ENCODE measurements around the gene PCP4. TPM values are rescaled to one million over a fixed set of nuclear protein-coding genes. Genes with fewer than 3 reads are reported as not detected.

Gene PCP4
- polyA plus RNA-seq (ENCODE audit: insufficient read length in 3 of 3) = 10 to 100 TPM in 2 of 3 donors, 1 to 10 TPM in 1; 8.7 to 14.8 (median 10.2) TPM
- long read RNA-seq, donor 1, transcript PCP4-201 (3 exons, 660 nt) = major isoform, 19 of 33 reads
- long read RNA-seq, donor 1, partial matches to known transcripts = 14 of 33 reads
- long read RNA-seq, donor 1, other reads (novel, unspliced or antisense) = 0 of 33 reads
- long read RNA-seq, donor 2, transcript PCP4-201 (3 exons, 660 nt) = major isoform, 12 of 37 reads
- long read RNA-seq, donor 2, partial matches to known transcripts = 25 of 37 reads
- long read RNA-seq, donor 2, other reads (novel, unspliced or antisense) = 0 of 37 reads
- long read RNA-seq, donor 3, transcript PCP4-201 (3 exons, 660 nt) = major isoform, 12 of 21 reads
- long read RNA-seq, donor 3, partial matches to known transcripts = 9 of 21 reads
- long read RNA-seq, donor 3, other reads (novel, unspliced or antisense) = 0 of 21 reads
- long read RNA-seq, donor 4, transcript PCP4-201 (3 exons, 660 nt) = major isoform, 24 of 38 reads
- long read RNA-seq, donor 4, partial matches to known transcripts = 14 of 38 reads
- long read RNA-seq, donor 4, other reads (novel, unspliced or antisense) = 0 of 38 reads
- long read RNA-seq, donor 5, transcript PCP4-201 (3 exons, 660 nt) = major isoform, 11 of 12 reads
- long read RNA-seq, donor 5, partial matches to known transcripts = 0 of 12 reads
- long read RNA-seq, donor 5, other reads (novel, unspliced or antisense) = 0 of 12 reads
- long read RNA-seq, donor 6, transcript PCP4-201 (3 exons, 660 nt) = major isoform, 8 of 16 reads
- long read RNA-seq, donor 6, partial matches to known transcripts = 8 of 16 reads
- long read RNA-seq, donor 6, other reads (novel, unspliced or antisense) = 0 of 16 reads
- long read RNA-seq, donor 7, transcript PCP4-201 (3 exons, 660 nt) = major isoform, 16 of 37 reads
- long read RNA-seq, donor 7, partial matches to known transcripts = 20 of 37 reads
- long read RNA-seq, donor 7, other reads (novel, unspliced or antisense) = 0 of 37 reads
- long read RNA-seq, donor 8, transcript PCP4-201 (3 exons, 660 nt) = major isoform, 5 of 5 reads
- long read RNA-seq, donor 8, partial matches to known transcripts = 0 of 5 reads
- long read RNA-seq, donor 8, other reads (novel, unspliced or antisense) = 0 of 5 reads
- long read RNA-seq, donor 9, transcript PCP4-201 (3 exons, 660 nt) = major isoform, 13 of 14 reads
- long read RNA-seq, donor 9, partial matches to known transcripts = 0 of 14 reads
- long read RNA-seq, donor 9, other reads (novel, unspliced or antisense) = 0 of 14 reads
- long read RNA-seq, donor 10, transcript PCP4-201 (3 exons, 660 nt) = major isoform, 13 of 21 reads
- long read RNA-seq, donor 10, partial matches to known transcripts = 8 of 21 reads
- long read RNA-seq, donor 10, other reads (novel, unspliced or antisense) = 0 of 21 reads
- long read RNA-seq, donor 11, transcript PCP4-201 (3 exons, 660 nt) = major isoform, 13 of 24 reads
- long read RNA-seq, donor 11, partial matches to known transcripts = 11 of 24 reads
- long read RNA-seq, donor 11, other reads (novel, unspliced or antisense) = 0 of 24 reads
- long read RNA-seq, donor 12, transcript PCP4-201 (3 exons, 660 nt) = major isoform, 12 of 12 reads
- long read RNA-seq, donor 12, partial matches to known transcripts = 0 of 12 reads
- long read RNA-seq, donor 12, other reads (novel, unspliced or antisense) = 0 of 12 reads
- long read RNA-seq, donor 13, transcript PCP4-201 (3 exons, 660 nt) = major isoform, 11 of 23 reads
- long read RNA-seq, donor 13, partial matches to known transcripts = 12 of 23 reads
- long read RNA-seq, donor 13, other reads (novel, unspliced or antisense) = 0 of 23 reads
- long read RNA-seq, donor 14, transcript PCP4-201 (3 exons, 660 nt) = major isoform, 21 of 21 reads
- long read RNA-seq, donor 14, partial matches to known transcripts = 0 of 21 reads
- long read RNA-seq, donor 14, other reads (novel, unspliced or antisense) = 0 of 21 reads
- long read RNA-seq, donor 15, transcript PCP4-201 (3 exons, 660 nt) = major isoform, 14 of 30 reads
- long read RNA-seq, donor 15, partial matches to known transcripts = 15 of 30 reads
- long read RNA-seq, donor 15, other reads (novel, unspliced or antisense) = 0 of 30 reads
- long read RNA-seq, donor 16, transcript PCP4-201 (3 exons, 660 nt) = major isoform, 19 of 43 reads
- long read RNA-seq, donor 16, partial matches to known transcripts = 23 of 43 reads
- long read RNA-seq, donor 16, other reads (novel, unspliced or antisense) = 0 of 43 reads

DNA sequence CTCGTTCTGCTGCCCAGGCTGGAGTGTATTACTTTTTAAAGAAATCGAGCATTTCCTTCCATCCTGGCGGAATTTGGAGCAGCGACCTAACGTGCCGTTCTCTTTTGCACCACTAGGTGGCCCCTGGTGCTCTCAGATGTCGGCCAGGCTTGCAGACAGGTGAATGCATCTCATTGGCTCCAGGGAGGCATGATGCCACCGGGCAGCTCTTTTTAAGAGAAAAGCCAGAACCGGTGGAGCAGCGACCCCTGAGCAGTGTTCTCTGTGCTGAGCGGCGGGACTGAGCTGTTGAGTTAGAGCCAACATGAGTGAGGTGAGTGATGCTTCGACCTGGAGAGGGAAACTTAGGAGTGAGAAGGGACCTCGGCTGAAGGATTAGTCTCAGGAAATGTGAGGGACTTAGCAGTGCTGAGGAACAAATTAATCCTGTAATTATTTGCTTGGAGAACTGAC lies at the start of gene PCP4:
Gene PCP4 (plus strand): TSS at position 241 of the 453 bp plus-strand sequence. CDS start 64 bp downstream, at position 305.
- peak; percentile 69 for DNase-seq

DNA sequence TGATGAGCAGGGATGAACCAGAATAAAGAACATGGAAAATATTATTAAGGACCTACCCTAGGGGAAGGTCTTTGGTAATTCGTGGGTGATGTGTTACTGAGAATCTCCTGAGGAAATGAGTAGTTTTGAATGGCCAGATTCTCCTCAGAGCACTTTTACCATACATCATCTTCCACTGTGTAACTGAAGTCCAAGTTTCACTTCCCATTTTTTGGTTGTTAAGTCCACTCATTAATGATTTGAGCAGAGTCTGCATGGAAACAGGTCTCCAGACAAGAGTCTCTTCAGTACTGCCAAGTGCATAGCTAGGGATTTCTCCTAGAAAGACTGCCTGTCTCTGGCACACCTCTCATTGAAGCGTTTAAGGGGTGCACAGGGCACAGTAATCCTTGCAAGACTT lies 48.7 kb upstream of the PCP4 start:
- no peak for DNase-seq

DNA sequence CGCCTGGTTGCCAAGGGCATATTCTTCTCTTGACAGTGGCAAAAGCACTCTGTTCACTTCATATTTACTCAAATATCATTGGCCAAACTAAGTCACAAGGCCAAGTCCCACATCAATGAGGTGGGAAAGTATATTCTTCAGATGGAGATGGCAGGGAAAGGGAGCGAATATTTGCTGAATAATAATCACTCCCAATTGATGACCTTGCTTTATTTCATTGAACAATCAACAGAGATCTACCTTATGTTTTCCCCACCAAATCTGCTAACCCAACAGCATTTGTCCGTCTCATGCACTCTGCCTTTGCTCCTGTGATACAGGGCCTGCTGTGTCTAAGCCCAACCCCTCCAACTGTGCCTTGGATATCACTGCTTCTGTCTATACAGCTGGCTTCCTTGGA lies 45.2 kb upstream of the PCP4 start:
- DNase-seq = no peak

DNA sequence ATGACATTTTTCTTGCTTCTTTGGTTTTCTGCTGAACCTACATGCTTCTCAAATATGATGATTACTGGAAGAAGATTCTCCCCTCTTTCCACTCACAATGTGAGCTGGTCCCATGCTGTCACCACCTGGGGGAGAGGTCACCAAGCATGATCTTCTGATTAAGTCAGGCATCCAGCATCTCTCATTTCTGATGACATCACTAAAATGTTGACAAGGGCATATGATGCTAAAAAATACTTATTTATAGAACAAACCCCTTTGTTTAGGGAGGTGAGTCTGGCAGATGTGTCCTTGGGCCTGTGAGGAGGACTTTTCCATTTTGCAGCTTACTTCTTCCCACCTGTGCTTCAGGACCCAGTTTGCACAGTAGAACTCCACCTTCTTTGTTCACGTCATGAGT lies 42.0 kb upstream of the PCP4 start:
- no peak for DNase-seq

DNA sequence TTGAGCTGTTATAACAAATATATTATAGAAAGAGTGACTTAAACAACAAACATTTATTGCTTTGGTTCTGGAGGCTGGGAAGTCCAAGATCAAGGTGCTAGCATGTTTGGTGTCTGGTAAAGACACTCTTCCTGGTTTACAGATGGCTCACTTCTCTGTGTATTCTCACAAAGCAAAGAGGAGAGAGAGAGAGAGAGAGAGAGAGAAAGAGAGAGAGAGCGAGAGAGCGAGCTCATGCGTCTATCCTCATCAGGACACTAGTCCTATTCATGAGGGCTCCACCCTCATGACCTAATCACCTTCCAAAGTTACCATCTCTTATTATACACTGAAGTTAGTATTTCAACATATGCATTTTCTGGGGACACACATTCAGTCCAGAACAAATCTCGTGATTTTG lies 32.7 kb upstream of the PCP4 start:
- no peak for DNase-seq

DNA sequence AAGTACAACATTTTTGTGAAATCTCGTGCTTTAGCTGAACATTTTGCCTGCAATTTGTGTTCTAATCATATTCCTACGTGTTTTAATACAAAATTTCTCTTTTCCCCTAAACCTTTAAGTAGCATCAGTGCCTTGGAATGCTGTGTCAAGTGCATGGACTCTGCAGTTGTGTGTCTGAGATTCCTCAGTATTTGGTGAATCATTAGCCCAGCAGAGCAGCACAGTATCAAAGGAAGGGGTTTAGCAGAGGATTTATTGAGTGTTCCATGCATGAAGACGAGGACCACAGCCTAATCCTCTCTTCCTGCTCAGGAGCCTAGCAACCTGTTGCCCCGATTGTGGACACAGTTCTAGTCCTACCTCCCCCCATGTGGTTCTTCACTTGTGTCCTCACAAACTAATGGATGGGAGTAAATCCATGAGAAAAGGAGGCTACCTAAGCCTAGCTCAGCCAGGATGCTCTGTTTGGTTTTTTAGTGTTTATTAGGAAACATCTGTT lies 29.3 kb upstream of the PCP4 start:
- DNase-seq = no peak

DNA sequence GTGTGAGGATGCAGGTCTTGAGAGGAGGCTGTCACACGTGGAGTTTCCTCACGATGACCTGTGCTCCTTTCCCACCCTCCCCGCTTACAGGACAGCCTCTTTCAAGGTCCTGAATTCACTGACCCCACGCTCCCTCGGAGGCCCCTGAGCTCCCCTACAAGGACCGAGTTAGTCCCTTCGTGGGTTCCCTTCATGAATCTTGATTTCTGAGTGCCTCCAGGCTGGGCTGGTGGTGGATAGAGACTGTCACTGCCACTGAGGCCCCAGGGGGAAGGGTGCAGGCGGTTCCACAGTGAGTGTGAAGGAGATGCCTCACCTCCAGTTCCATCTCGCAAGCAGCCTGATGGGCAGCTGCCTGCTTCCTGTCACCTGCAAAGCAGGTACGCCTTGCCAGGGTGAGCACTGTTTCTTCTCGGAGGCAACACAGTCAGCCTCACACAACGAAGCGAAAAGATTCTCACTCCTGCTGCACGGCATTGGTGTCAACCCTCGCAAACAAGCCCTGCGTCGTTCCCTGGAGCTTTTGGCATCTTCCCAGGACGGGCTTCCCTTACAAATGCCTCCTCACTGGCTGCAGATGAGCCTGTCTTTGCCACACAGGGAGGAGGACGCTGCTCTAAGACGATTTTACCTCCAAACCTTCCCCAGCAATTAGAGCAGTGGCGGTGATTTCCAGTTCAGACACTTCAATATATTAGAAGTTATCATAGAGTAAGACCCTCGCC lies 26.7 kb upstream of the PCP4 start:
- no peak for DNase-seq

DNA sequence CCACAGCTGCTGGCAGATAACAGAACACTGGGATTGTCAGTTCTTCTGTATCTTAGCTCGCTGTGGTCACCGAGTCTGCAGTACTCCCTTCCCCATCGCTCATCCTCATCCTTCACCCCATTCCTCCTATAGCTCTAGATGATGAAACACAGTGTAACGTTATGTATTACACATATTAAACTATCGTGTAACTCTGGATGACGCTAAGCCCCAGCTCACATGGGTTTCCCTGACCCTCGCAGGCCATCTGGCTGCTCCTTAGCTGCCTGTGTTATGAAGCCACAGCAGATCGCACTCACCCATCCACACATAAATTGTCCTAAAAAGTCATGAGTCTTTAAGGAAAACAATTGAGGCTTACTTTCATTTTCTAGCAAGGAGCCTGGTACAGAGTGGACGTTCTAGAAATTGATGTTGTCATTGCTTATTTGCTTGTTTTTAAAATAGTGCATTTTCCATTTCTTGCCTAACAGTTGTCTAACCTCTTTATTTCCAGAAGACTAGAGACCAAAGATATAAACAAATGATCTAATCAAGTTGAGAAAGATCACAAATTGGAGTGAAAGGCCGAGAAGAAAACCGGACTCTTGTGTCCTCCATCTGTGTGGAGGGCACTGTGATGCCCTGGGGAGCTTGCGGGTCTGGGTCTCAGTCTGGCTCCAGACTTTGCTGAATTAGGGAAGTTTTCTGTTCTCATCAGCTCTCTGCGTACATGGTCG lies 24.3 kb upstream of the PCP4 start:
- DNase-seq = no peak

DNA sequence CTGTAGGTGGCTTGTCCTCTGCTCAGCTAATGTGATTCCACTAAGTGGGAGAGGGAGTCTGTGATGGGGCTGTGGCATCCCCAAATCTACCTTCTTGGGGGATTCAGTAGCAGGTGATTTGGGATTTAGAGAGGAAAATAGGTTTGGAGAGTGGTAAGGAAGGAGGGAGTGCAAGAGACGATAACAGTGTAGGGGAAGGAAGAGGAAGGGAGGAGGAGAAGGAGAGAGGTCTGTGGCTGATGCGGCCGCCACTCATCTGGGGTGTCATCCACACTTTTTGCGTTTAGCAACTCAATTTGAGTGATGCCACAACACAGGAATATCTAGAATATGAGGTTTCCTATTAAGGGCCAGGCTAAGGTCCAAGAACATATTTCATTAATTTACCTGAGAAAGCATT lies 23.8 kb upstream of the PCP4 start:
- DNase-seq = no peak

DNA sequence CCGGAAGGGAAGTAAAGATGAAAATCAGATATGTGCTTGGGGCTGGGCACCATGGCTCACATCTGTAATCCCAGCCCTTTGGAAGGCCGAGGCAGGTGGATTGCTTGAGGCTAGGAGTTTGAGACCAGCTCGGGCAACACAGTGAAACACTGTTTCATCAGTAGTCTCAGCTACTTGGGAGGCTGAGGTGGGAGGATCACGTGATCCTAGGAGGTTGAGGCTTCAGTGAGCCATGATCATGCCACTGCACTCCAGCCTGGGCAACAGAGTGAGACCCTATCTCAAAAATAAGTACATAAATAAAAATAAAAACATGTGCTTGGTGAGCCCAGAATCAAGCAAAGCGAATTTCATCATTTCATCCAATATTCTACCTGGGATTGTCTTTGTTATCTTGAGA lies 23.3 kb upstream of the PCP4 start:
- no peak for DNase-seq

DNA sequence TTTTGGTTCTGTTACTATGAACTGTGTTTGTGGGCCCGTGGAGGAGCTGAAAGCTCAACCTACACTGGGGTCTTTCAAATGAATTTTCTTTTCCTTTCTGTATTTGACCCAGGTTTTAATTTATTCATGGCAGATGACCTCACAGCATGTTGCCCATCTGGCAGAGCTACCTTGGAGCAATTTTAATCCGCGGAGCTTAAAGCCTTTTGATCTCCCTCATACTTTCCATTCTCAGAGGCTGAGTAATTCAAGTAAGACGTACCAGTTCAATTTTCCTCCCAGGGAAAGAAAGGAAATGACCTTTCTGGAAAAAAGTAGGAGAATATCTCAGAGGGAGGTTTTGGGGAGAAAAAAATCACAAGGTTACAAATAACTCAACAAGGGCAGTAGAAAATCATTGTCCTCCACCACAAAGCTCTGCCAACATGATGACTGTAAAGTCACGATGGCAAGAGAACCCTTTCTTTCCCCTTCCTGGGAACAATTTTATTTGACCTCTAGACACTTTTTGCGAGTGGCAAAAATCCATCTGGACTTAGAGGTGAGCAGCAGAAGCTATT lies 21.6 kb upstream of the PCP4 start:
- no peak for DNase-seq

DNA sequence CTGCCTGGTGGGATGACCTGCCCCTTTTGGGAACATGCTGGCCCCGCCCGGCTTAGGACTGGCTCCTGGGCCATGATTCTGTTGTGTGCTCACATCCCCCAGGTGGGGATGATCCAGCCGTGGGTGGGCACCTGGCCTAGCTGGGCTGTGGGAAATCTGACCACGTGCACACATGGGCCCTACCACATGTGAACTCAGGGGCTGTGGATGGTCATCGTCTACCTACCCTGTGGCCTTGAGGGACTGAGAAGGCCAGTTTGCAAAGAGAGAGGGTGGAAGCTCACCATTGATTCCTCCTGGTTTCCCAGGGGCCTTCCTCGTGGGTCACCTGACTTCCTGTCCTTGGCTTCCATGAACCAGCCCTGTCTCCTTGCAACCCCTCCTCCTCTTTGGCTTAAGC lies 19.4 kb upstream of the PCP4 start:
- DNase-seq = no peak

DNA sequence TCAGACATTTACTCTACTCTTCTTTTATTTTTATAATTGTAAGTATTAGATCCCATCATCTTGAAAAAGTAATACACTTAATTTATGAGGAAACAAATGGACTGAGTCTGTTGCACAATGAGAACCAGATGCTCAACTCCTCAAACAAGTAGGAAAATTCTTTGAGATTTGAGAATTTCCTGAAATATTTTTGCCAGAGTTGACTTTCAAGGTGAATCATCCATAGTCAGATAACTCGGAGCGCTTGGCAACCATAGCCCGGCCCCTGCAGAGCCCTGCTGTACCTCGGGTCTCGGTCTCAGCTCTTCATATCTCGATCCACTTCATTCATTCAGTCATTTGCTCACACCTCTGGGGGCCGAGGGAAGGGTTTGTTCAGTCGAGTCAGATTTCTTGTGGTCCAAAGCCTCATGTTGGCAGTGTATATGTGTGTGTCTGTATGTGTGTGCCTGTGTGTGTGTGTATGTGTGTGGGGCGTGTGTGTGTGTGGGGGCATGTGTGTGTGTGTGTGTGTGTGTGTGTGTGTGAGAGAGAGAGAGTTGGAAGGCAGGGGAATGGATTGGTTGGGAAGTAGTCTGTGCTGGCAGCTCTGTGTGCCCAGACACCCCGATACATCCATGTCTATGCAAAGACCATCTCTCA lies 18.1 kb upstream of the PCP4 start:
- DNase-seq = no peak

DNA sequence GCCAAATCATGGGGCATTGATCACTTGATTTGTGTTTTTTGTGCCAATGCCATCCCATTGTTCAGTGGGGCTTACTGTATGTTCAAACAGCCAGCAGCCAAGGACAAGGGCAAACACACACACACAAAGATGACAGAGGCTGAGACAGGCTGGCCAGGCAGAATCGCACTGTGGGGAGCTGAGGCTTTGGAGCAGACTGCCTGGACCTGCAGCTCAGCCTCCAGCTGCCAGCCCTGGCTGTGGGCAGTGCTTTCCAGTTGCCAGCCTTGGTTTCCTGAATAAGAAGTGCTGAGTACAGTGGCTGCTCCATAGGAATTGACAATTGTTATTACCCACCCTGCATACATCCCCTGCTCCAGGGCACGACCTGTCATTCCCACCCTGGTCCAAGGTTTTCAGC lies 16.9 kb upstream of the PCP4 start:
- no peak for DNase-seq

DNA sequence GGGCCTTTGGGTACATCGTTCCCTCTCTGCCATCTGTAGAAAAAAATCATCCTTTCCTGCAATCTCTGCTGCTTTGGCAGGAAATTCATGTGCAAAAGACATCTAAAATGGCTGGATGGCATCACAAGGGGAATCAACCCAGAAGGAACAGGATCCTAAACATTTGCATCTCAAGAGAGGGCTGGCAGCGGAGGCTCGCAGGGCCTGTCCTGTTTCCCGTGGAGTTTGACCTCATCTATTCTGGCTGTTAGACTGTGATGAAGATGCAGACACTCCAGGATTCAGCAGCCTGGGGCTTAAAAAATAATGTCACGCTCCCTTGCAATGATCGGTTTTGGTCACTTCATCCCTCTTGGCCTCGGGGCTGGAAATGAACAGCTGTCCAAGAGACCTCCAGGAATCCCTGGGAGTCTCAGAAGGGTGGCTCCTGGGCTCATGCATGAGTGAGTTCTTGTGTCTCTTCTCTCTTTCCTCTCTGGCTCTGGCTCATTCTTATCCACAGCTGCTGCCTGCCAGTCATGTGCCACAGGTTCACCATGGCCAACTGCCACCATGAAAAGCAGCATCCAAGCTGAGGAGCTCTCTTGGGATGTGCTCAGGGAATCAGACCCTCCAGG lies 16.1 kb upstream of the PCP4 start:
- DNase-seq = no peak

DNA sequence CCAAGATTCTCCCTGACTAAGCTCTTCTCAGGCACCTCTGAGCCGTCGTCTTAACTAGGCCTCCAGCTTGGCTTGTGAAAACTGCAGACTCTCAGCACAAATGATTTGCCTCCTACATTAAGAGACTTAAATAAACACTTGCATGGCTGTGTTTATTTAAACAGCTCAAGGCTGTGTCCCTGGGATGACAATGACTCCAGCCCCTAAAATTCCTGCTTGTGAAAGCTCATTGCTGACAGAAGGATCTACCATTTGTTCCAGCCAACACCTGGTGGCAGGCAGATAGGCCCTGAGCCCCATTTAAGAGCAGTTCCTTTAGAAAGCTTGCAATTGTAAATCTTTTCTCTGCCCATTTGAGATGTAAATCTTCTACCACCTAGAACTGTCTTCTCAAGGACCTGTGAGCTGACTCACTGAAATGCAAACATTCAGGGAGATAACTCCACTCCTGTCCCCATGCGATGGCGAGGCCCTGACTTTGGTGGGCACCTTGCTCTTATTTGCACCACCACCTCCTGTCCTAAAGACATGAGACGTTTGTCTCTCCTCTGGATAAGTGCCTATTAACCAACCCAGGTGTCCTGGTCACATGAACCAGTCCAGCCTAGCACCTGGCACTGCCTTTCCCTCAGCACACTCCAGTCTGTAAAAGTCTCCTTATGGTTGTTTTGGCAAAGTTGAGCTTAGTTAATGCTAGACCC lies 15.1 kb upstream of the PCP4 start:
- no peak for DNase-seq
